ENCODE measurements around the gene CSGALNACT2. TPM values are rescaled to one million over a fixed set of nuclear protein-coding genes. Genes with fewer than 3 reads are reported as not detected.

The CSGALNACT2 gene
- total and polyA plus RNA-seq, 9 of the 15 experiments (the other 6 are each of a cell fraction or from before 2014, with no cell fraction given): 1.4 to 7.3 (median 3.5) TPM

GRCh38 chr10:43128958-43129706 lies 9.1 kb upstream of the CSGALNACT2 start:
- FAIRE-seq: peak; percentile 80
- H3K27ac ChIP-seq (ENCODE audit: extremely low read depth, low read depth, low read length): no peak overlapping the region
- in situ Hi-C loops (cut with MboI): no loop called here
- ATAC-seq: peak; percentile 60
- peak; percentile 64 to 67 (median 66) for DNase-seq (ENCODE audit: extremely low read depth in 1 of 4, low spot score in 3 of 4)
- WGBS (ENCODE audit: insufficient coverage, low coverage, missing lambda C conversion rate): 0% methylated on average over 6 of the region's 6 CpGs
- H3K79me2 ChIP-seq (ENCODE audit: control insufficient read depth, insufficient read depth, low read length): no peaks in the 10 kb centered on the region
- H3K9me1 ChIP-seq (ENCODE audit: control insufficient read depth, insufficient read depth, low read length): no peaks in the 10 kb centered on the region
- no peak overlapping the region for H2AFZ ChIP-seq (ENCODE audit: low read depth, low read length)
- intact Hi-C loops (cut with micrococcal nuclease): no loop called here
- no peak overlapping the region for H3K9ac ChIP-seq (ENCODE audit: insufficient read depth in 1 of 2, low read depth in 2 of 2, low read length in 2 of 2)
- ChIA-PET CTCF (ENCODE audit: low intra/inter-chr PET ratio) (no interaction called here), POLR2A (interaction anchor here (0.8 kb wide), 1 partner anchor 10 kb away, joined by 4 read pairs; no protein-coding TSS in a partner anchor)
- H3K4me2 ChIP-seq (ENCODE audit: insufficient read depth, low read length): no peak overlapping the region
- H3K36me3 ChIP-seq (ENCODE audit: control insufficient read depth, insufficient read depth, low read length): no peaks in the 10 kb centered on the region
- peaks cover 46 to 63% of the 10 kb centered on the region in 2 experiments for H3K27me3 ChIP-seq (ENCODE audit: control insufficient read depth in 2 of 2, insufficient read depth in 2 of 2, low read length in 2 of 2)
- H3K4me1 ChIP-seq (replicated peaks in 1 of 2; ENCODE audit: control insufficient read depth in 2 of 2, insufficient read depth in 2 of 2, low read length in 2 of 2): peaks cover 2 to 9% of the 10 kb centered on the region in 2 experiments; a peak in 2 of 5 replicates
- H3K4me3 ChIP-seq: no peak overlapping the region
- no peaks in the 10 kb centered on the region for H4K20me1 ChIP-seq (replicated peaks; ENCODE audit: control insufficient read depth, insufficient read depth, low read length)
- no peaks in the 10 kb centered on the region for H3K9me3 ChIP-seq (replicated peaks; ENCODE audit: control insufficient read depth, insufficient read depth, low read depth, low read length)
- no TSS peak for BruUV-seq (replicated peaks)
- TF ChIP-seq JUND (IDR thresholded peaks at IDR 0.05; ENCODE audit: borderline replicate concordance, low read depth, low read length): peak; percentile 80
- TF ChIP-seq JUND (tag; IDR thresholded peaks at IDR 0.05; ENCODE audit: borderline replicate concordance, low read depth, low read length): peak; percentile 80; the same call in 2 of the 3 replicates
- no peak for TF ChIP-seq RHOXF2B (CRISPR knock-in tag; conservative IDR thresholded peaks at IDR 0.05)
- TF ChIP-seq SPI1 (IDR thresholded peaks at IDR 0.05; ENCODE audit: borderline replicate concordance, low read depth, low read length): 0 out of 2 replicates have a peak, but pooled peaks have one; percentile 24
- no peak for TF ChIP-seq ELK3 (CRISPR knock-in tag; IDR thresholded peaks at IDR 0.05)
- no peak for TF ChIP-seq TSC22D4 (tag; IDR thresholded peaks at IDR 0.05)
- TF ChIP-seq AFF1 (IDR thresholded peaks at IDR 0.05; ENCODE audit: low read depth in 1 of 2, partially characterized antibody in 2 of 2): no peak
- no peak for TF ChIP-seq ZNF57 (CRISPR knock-in tag; IDR thresholded peaks at IDR 0.05)
- peak; percentile 52 for TF ChIP-seq VEZF1 (CRISPR knock-in tag; IDR thresholded peaks at IDR 0.05)
- TF ChIP-seq TCF15 (CRISPR knock-in tag; IDR thresholded peaks at IDR 0.05): no peak
- TF ChIP-seq CBX1 (IDR thresholded peaks at IDR 0.05; ENCODE audit: low read depth): no peak
- TF ChIP-seq TARDBP (IDR thresholded peaks at IDR 0.05): no peak
